Fibroblast of the aortic adventitia (primary cell): Measurements from ENCODE around the gene ARHGAP31. TPM values are rescaled to one million over a fixed set of nuclear protein-coding genes. Genes with fewer than 3 reads are reported as not detected.

ENCODE experiments used
- DNase-seq: peaks from one replicate; pipeline ENCODE4 v3.0.0-alpha.2; 2010; ENCODE audit warnings: low read depth
- H3K4me3 ChIP-seq: 2 replicates; pipeline ENCODE4 v1.5.1; 2011; ENCODE audit warnings: low read depth, mild to moderate bottlenecking, control low read depth, low read length, moderate library complexity
- CTCF ChIP-seq: IDR thresholded peaks from 2 replicates; pipeline ENCODE4 v1.5.1; 2011; ENCODE audit warnings: mild to moderate bottlenecking, low read length, control low read depth, inconsistent platforms; ENCODE audit not compliant: insufficient read depth
- total RNA-seq: library from RNA; depleted of rRNA; stranded (reverse); fragments of >200 nt; gene quantifications from 2 replicates; pipeline ENCODE4 v1.2.3, GENCODE V29; 2012; ENCODE audit warnings: low replicate concordance

The ARHGAP31 gene
- total RNA-seq, 1 donor, result 11.4 TPM

DNA sequence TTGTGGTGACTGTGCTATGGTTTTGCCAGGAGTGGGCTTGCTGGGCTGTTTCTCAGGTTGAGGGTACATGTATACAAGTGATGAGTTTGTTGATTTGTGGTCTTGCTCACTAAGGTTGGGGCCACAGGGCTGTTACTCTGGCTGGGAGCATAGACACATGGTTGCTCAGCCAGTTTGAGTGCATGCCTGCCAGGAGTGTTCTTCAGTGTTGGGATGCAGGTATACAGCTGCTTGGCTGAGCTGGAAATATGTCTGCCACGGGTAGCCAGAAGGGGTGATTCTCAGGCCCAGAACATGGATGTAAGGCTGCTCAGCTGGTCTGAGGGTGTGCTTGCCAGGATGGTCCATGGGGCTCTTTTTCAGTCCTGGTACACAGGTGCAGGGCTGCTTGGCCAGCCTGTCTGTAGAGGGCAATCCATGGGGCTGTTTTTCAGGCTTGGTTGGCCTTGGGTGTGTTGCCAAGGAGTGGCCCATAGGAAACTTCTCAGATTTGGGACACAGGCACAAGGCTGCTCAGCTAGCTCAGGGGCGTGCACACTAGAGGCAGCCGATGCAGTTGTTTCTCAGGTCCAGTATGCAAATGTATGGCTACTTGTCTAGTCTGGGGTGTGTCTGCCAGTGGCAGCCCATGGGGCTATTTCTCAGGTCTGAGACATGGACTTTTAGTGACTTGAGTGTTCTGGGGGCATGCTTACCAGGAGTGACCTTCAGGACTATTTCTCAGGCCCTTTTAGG, 5.3 kb upstream of the ARHGAP31 start:
- H3K4me3 ChIP-seq, result no peak overlapping the region
- no peak for DNase-seq
- TF ChIP-seq CTCF, result no peak

DNA sequence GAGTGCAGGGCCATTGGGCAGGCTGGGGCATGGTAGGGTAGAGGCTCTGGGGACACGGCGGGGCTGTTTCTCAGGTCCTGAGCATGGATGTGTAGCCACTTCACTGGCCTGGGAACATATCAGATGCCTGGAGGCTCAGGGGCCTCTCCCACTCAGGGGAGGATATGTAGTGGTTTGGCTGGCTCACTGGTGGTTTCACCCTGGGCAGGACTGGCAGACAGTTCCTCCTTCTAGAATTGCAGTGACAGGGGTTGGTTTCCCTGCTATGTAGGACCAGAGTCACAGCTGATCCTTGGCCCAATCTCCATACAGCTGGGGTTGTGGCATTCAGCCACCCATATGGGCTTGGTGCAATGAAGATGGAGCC, 4.8 kb upstream of the ARHGAP31 start:
- TF ChIP-seq CTCF, result no peak
- H3K4me3 ChIP-seq, result no peak overlapping the region
- no peak for DNase-seq

DNA sequence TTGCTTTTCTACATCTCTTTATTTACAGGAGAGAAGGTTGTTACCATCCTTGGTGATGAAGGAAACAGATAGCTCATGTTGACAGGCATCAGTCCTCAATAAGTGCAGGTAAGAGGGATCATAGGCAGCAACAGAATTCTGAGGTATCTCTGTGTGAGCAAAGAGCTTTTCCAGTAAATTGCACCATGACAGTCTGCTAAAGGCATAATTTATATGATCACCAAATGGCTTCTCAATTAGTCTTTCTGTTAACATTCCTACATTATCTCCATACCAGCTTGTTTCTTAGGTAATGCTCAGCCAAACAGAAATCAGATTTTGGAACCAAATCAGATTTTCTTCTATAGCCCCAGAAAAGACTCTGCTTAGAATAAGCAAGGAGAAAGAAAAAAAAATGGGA, 3.6 kb upstream of the ARHGAP31 start:
- DNase-seq, result no peak
- no peak for TF ChIP-seq CTCF
- no peak overlapping the region for H3K4me3 ChIP-seq

- no peak for DNase-seq
- TF ChIP-seq CTCF, result no peak
- H3K4me3 ChIP-seq, result no peak overlapping the region
Measured at GRCh38 chr3:119291062-119291700, 3.0 kb upstream of the ARHGAP31 start.

DNA sequence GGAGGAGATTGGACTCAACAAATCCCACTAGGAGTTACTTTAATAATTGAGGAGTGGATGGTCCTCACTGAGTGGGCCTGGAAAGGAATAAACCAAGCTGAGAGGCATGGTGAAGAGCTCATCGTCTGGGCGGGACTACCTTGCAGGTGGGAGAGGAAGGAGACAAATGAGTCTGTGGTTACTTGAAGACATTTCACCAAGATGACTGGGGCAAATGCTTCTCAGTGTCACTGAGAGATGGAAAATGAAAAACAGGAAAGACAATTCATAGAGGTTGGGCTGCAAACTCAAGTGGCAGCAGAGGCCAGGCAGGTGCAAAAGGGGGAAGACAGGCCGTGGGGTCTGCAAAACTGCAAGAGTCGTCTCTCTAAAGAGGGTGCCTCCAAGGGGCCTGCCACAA, 1.5 kb upstream of the ARHGAP31 start:
- TF ChIP-seq CTCF, result no peak
- no peak for DNase-seq
- H3K4me3 ChIP-seq, result no peak overlapping the region

DNA sequence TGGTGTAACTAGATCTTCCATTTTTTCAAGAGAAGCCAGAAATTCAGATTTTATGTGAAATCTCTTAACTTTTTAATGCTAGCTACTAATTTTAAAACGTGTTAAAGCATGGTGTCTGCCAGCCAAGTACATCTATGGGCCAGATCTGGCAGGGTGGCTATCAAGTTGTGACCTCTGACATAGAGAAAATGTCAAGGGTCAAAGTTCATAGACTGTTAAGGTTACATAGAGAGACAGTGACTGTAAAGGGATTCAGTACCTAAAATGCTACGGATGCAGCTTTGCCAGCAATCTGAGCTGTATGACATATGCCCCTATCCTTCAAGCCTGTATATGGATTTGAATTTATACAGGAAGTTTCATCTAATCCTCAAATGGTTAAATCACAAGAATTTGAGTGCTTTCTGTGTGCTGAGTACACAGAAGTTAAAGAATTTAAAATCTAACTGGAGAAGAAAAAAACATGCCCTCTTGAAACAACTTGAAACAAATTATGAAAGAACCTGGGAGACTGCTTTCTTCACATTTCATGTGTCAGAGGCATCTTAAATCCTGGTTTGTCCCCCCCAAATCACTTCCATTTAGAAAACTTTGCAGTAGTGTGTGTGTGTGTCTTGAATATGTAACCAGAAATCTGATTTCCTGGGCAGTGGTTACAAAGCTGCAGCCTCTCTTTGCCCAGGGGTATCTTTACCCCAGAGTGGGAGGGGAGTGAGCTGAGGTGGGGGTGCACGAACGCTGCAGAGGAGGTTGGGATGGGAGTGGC, 895 bp upstream of the ARHGAP31 start:
- TF ChIP-seq CTCF, result no peak
- DNase-seq, result peak; percentile 49
- peak overlapping the region; percentile 86 for H3K4me3 ChIP-seq
